Raji (cell line): Measurements from ENCODE around the gene BPIFA2.

Source experiments
- POLR2A ChIP-seq: IDR thresholded peaks from 2 replicates; pipeline ENCODE4 v1.6.1; 2011; ENCODE audit warnings: low read depth, low read length, control low read depth; ENCODE audit not compliant: insufficient read depth

BPIFA2 gene

DNA sequence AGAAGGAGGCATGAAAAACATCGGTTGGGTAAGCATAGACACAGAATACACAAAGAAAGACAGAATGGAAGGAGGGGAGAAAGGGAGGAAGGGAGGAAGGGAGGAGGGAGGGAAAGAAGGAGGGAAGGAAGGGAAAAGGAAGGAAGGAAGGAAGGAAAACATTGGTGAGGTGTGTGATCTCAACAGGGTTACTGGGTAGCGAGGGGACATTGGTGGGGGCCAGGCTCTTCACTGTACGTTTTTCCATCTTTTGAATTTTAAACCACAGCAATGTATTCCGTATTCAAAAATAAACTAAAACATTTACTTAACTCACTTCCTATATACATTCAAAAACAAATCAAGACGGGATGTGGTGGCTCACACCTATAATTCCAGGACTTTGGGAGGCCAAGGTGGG lies 20.7 kb upstream of the BPIFA2 start:
- no peak for TF ChIP-seq POLR2A

DNA sequence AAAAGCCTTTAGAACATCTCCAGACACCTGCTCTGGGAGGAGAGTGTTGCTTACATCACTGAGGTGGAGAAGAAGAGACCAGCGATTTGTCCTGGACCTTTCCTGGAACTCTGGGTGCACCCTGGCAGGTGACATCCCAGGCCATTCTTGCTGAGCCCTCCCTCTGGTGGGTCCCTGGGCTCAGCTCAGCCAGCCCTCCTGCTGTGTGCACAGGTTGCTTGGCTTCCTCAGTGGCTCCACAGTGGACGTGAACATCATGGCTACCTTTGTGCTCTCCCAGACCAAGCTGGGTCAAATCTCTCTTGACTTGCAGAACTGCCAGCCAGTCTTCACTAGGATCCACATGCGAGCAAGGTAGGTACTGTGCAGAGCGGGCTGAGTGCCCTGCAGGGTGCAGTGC lies 19.9 kb upstream of the BPIFA2 start:
- TF ChIP-seq POLR2A: no peak

DNA sequence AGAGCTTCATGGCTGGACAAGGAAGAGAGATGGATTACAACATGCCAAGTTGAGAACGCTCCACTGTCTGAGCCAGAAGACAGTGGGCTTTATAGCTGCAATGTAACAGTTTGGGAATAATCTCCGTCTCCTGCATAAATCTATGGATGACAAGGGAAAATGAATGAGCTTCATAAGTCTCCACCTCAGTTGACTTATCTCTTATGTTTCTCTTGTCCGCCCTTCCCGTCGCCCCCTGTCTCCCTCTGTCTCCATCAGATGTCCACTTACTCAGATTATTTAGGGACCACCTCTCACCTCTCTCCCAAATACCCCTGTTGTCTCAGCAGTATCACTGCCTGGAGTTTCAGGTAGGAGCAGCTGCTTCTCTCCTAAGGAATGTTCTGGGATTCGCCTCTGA lies 13.7 kb upstream of the BPIFA2 start:
- no peak for TF ChIP-seq POLR2A

DNA sequence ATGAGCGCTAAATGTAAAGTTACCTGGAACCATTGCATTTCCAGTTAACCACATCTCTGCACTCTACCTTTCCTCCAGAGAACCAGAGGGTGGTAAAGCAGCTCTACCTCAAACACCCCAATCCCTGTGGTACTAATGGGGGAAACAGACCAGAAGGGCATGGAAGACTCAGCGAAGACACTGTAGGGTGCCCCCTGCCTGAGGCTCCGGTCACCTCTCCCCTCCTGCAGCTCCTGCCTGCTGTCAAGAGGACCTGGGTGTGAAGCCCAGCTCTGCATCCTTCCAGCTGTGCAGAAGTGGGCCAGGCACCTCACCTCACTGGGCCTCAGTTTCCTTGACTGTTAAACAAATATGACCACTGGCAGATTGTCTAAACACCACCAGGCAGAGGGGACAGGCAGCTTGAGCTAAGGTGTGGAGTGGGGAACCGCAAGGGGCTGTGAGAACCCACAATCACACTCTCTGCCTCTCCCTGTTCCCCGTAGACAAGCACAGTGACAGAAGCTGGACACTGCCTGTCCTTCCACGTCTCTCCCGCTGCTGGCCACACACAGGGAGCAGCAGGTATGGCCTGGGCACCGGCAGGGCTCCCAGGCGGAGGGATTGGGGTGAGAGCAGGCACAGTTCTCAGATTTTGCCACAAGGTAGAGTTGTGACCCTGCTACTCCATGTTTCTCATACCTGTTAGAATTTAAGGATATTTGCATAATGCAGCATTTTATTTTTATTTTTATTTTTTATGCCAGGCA lies 9.1 kb upstream of the BPIFA2 start:
- no peak for TF ChIP-seq POLR2A

DNA sequence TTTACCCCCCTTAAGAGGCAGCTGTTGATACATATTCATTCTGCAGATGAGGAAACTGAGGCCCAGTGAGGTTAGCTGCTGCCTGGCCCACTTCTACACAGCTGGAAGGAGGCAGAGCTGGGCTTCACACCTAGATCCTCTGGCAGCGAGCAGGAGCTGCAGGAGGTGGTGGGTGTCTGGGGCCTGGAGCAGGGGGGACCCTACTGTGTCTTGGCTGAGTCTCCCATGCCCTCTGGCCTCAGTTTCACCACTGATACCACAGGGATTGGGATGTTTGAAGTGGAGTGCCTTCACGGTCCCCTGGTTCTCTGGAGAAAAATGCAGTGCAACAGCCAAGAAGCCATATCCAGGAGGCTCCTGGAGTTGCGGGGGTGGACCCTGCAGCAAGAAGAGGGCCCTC lies 8.2 kb upstream of the BPIFA2 start:
- no peak for TF ChIP-seq POLR2A

DNA sequence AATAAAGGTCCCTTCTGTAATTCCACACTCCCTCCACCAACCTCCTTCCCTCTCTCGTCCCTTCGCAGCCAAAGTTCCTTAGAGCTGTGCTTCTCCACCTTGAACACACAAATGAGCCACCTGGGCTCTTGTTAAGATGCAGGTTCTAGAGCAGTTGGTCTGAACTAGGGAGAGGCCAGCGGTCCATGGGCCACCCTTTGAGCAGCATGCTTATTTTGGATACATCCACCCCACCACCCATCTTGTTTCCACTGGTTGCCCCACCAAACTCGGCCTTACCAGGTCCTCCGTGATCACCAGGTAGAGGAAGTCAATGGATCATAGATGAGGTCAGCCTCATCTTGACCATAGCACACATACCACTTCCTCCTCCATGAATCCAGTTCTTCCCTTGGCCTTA lies 7.3 kb upstream of the BPIFA2 start:
- TF ChIP-seq POLR2A: no peak

DNA sequence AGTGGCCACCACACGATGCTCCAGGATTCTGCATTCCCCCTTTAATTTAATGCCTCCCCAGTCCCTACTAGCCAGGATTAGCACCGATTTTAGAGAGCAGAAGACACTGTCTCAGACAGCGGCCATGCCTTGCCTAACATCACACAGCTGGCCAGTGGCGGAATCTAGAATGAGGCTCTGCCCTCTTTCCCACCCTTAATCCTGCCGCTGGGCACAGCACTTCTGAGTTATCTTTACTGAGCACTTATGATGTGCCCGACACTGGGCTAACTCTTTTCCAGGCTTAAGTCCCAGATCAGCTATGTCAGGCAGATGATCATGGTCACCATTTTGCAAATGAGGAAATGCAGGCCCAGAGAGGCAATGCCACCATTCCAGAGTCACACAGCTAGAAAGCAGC lies 5.6 kb upstream of the BPIFA2 start:
- no peak for TF ChIP-seq POLR2A

DNA sequence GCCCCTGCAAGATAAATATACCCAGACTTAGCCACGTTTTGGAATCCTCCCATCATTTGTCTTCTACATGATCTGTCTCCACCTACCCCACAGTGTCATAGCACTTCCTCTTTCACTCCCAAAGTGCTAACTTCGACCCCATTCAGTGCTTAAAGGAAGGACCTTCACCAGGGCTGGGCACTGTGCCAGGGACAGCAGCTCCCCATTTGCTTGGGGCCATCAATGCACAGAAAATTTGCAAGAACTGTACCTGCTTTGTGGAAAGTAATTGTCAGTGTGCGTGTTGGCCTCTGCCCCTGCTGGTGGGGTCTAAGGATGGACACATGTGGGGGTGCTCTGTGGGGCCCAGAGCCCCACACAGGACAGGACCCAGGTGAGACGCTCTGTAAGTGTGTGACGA lies 5.2 kb upstream of the BPIFA2 start:
- no peak for TF ChIP-seq POLR2A

DNA sequence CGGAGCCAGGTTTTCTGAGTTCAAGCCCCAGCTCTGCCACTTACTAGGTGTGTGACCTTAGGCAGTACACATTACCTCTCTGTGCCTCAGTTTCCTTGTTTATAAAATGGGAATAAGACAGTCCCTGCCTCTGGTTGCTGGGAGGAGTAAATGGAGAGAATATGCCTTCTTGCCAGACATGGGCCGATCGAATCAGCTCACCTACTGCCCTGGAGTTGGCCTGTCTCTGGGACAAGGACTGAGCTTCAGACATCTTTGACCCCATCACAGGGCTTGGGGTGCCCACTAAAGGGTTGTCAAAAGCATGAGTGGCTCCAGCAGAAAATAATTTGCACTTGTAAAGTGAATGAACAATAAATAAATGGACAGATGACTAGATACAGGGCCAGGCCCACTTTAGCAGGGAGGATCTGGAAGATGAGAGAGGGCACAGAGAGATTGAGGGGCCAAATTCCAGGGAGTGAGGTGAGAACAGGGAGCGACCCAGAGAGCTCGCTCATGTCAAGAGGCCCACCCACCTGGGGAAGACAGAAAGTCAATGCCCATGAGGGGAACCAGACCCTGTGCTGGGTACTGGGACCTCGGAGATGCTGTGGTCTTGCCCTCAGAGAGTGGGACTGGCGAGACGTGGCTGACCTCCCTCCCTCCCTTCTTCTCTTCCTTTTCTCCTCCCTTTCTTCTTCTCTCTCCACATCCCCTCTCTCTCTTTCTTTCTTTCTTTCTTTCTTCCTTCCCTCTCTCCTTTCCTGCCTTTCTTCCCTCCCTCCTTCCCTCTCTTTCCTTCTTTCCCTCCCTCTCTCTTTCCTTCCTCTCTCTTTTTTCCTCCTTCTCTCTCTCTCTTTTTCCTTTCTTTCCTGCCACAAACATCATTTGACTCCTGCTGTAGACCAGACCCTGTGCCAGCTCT lies 3.9 kb upstream of the BPIFA2 start:
- TF ChIP-seq POLR2A: no peak

DNA sequence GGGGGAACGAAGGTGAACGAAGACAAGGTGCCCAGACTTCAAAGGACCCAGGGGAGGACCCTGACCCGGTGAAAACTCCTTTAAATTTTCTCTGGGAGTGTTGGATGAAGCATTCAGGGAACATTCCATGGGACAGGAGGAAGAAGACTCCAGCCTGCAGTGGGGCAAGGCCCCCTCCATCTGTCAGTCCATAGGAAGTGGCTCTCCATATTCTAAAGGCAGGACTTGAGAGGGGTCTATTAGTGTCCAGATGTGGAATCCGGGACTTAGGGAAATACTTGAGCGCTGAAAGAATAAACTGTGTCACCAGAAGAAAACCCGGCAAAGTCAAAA lies 3.2 kb upstream of the BPIFA2 start:
- TF ChIP-seq POLR2A: no peak

DNA sequence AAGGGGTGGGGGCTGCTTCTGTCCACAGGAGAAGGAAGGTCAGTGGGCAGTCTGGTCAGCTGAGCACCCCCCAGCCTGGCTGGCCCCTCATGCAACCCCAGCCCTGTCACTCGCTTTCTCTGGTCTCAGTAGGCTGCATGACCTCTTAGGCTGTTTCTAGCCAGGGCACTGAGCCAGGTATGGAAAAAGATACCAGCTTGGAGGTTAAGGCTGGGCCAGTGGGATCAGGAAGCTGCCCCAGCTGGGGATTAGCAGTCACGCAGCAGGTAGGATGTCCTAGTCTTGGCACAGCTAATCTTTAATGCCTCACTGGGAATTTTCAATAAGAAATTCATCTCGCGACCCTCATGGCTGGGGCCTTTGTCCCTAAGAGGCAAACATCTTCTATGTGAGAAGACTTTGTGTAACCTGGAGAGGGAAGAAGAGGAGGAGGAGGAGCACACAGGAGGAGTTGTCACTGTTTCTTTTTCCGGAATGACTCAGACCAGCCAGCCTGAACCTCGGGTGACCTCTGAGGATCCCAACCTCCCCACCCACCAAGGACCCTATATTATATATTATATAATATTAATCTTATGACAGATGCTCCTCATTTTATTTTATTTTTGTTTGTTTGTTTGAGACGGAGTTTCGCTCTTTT lies 2.4 kb upstream of the BPIFA2 start:
- no peak for TF ChIP-seq POLR2A

DNA sequence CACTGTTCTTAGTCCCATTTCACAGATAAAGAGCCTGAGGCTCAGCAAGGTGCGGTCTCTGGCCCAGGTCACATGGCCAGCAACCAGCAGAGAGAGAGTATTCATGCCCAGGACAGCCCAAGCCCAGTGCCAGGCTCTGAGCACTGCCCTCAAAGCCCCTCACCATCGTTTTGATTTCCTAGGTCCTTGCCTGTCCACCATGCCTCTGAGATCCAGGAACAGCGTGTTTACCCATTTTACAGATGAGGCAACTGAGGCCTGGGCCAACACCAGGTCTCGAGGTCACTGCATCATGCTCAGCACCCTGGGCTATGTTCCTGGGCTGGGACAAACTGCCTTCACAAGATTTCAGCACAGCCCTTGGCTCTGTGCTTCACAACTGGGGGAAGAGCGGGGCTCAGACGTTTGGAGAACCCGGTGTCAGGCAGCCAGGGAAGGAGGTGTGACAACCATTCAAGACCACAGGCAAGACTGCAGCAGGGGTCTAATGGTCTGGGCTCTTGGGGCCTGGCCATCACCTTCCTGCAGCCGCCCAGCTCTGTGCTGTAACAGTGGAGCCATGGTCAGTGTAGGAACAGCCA lies 1.3 kb upstream of the BPIFA2 start:
- TF ChIP-seq POLR2A: no peak

DNA sequence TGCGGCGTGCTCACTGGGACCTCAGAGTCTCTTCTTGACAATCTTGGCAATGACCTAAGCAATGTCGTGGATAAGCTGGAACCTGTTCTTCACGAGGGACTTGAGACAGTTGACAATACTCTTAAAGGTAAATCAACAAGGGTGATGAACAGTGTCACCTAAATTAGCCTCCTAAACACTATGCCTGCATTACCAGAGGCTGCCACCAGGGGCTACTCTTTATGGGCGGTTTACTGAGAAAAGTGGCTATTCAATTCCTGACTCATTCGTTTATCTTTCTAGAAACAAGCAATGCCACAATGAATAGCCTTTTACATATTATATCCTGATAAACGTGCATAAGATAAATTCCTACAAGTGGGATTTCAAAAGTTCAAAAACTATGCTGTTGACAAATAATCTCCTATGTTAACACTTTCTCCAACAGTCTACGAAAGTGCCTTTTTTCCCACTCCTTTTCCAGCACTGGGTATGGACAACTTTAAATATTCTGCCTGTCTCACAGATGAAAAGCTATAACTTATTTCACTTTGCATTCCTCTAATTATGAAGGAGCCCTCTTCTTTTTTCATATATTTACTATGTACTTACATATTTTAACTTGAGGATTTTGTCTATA lies 1.3 kb downstream of the BPIFA2 start:
- TF ChIP-seq POLR2A: no peak

DNA sequence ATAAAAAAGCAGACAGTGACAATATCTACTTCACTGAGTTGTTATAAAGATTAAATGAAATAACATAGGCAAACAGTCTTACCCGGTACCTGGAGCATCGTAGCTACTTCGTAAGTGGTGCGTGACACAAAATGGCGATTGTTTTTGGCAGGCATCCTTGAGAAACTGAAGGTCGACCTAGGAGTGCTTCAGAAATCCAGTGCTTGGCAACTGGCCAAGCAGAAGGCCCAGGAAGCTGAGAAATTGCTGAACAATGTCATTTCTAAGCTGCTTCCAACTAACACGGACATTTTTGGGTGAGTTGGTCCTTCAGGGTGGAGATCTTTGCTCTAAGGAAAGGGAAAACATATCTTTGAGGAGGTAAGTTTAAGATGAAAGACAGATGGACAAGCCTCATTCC lies 4.8 kb downstream of the BPIFA2 start:
- TF ChIP-seq POLR2A: no peak

DNA sequence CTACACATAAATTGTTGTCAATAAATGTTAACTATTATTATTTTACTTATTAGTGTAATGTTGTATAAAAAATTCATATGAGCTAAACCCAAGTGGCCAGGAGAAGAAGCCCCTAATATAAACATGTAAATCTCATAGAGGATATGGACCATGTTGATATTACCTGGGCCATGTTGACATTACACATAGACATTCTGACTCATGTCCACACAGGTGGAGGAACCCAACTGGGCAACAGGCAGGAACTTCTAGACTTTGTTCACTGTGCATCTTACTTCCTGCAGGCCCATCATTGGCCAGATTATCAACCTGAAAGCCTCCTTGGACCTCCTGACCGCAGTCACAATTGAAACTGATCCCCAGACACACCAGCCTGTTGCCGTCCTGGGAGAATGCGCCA lies 7.2 kb downstream of the BPIFA2 start:
- TF ChIP-seq POLR2A: no peak

DNA sequence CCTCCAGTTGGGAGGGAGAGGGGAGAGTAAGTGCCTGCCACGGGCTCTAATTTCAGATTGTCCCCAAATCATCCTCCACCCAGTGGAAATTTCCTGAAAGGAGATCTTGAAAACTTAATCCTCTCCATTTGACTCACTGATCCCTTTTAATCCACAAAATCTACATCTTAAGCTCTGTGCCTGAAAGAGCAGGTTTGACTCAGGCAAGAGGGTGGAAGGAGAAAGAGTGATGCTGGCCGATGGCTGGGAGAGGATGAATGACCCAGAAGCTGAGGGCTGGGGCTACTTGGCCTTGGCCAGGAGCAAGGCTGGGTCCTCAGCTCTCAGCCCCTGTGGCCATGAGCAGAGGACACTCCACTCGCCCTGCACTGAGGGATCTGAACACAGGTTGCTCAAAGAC lies 8.1 kb downstream of the BPIFA2 start:
- no peak for TF ChIP-seq POLR2A

DNA sequence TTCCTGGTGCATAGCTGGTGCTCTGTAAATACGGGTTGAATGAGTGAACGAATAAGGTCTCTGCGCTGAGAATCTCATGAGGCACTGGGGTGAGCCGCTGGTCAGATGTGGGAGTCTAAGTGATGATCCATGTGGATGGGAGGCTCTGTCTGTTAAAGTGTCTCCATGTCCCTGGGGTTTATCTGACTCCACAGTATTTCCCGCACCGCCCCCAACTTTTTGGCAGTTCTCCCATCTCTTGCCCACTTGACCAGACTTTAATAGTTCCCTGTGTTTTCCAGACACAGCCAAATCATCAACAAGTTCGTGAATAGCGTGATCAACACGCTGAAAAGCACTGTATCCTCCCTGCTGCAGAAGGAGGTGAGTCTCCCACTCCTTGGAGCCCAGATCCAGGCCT lies 9.9 kb downstream of the BPIFA2 start:
- no peak for TF ChIP-seq POLR2A
